NCI-H524 (cell line): ENCODE data around the gene RNF169.
"Not testable (repeated sequence)": the region's sequence is repeated elsewhere in the genome, so short reads cannot be mapped to it uniquely, and the experiment has no call there.

Experiments
- DNase-seq, 2 experiments: peaks; one replicate each; lab custom pipeline; 2025; lab: John Stamatoyannopoulos, UW

RNF169 gene

GRCh38 chr11:74820763-74821162, 72.1 kb downstream of the RNF169 start:
- no peak for DNase-seq

GRCh38 chr11:74822170-74822569, 73.5 kb downstream of the RNF169 start:
- no peak for DNase-seq

GRCh38 chr11:74824285-74824982, 75.8 kb downstream of the RNF169 start:
- DNase-seq = no peak

GRCh38 chr11:74825596-74825995, 76.9 kb downstream of the RNF169 start:
- DNase-seq = not testable (repeated sequence)

- no peak for DNase-seq
Observed at GRCh38 chr11:74826901-74827300, 78.3 kb downstream of the RNF169 start.

GRCh38 chr11:74837191-74837590, 88.5 kb downstream of the RNF169 start:
- DNase-seq = no peak

- DNase-seq = no peak
Observed at GRCh38 chr11:74838188-74838587, 89.5 kb downstream of the RNF169 start.

- DNase-seq = no peak
Observed at GRCh38 chr11:74839446-74839845, 90.8 kb downstream of the RNF169 start.

- DNase-seq = no peak
Observed at GRCh38 chr11:74839971-74840370, 91.3 kb downstream of the RNF169 start.

GRCh38 chr11:74840486-74840885, 91.8 kb downstream of the RNF169 start:
- DNase-seq = no peak

GRCh38 chr11:74842967-74843366, 94.3 kb downstream of the RNF169 start:
- no peak for DNase-seq

GRCh38 chr11:74844072-74844471, 95.4 kb downstream of the RNF169 start:
- no peak for DNase-seq

GRCh38 chr11:74844865-74845264, 96.2 kb downstream of the RNF169 start:
- no peak for DNase-seq

GRCh38 chr11:74845978-74846517, 97.4 kb downstream of the RNF169 start:
- no peak for DNase-seq

- DNase-seq = no peak
Observed at GRCh38 chr11:74846770-74847169, 98.1 kb downstream of the RNF169 start.

- DNase-seq = no peak
Observed at GRCh38 chr11:74847395-74847794, 98.7 kb downstream of the RNF169 start.

GRCh38 chr11:74847895-74848294, 99.2 kb downstream of the RNF169 start:
- DNase-seq = no peak

GRCh38 chr11:74849525-74850391, 101.1 kb downstream of the RNF169 start:
- DNase-seq = no peak

- DNase-seq = no peak
Observed at GRCh38 chr11:74853223-74853622, 104.6 kb downstream of the RNF169 start.

GRCh38 chr11:74860743-74861142, 112.1 kb downstream of the RNF169 start:
- DNase-seq = no peak

- no peak for DNase-seq
Observed at GRCh38 chr11:74863410-74863809, 114.8 kb downstream of the RNF169 start.

GRCh38 chr11:74866557-74866956, 117.9 kb downstream of the RNF169 start:
- no peak for DNase-seq

- DNase-seq = peak in 1 of 2 experiments; percentile 32
Observed at GRCh38 chr11:74870485-74870884, 121.8 kb downstream of the RNF169 start.
